GM19468 (cell line): ENCODE data around the gene MNDA.

Experiments used
- ATAC-seq: cut with Tn5 transposase; IDR thresholded peaks from one replicate; pipeline ENCODE4 v1.9.1; 2021; ENCODE audit warnings: mild to moderate bottlenecking, moderate library complexity, moderate number of reproducible peaks; ENCODE audit not compliant: unreplicated experiment; ENCODE audit errors: extremely low read depth

The MNDA gene

GRCh38 chr1:158830904-158831507 is at the start of gene MNDA:
MNDA (plus strand) TSS chr1:158831351; CDS start chr1:158842154, 10,803 bp downstream.
- ATAC-seq, result peak; percentile 92

- ATAC-seq, result peak; percentile 46
These were observed 37.5 kb upstream of the MNDA start for GRCh38 chr1:158793604-158794003.

- no peak for ATAC-seq
These were observed 36.9 kb upstream of the MNDA start for GRCh38 chr1:158794247-158794646.

GRCh38 chr1:158798531-158798930 is 32.6 kb upstream of the MNDA start:
- no peak for ATAC-seq

GRCh38 chr1:158799689-158800088 is 31.5 kb upstream of the MNDA start:
- ATAC-seq, result no peak

GRCh38 chr1:158800526-158800925 is 30.6 kb upstream of the MNDA start:
- ATAC-seq, result no peak

- no peak for ATAC-seq
These were observed 29.8 kb upstream of the MNDA start for GRCh38 chr1:158801396-158801795.

- no peak for ATAC-seq
These were observed 27.5 kb upstream of the MNDA start for GRCh38 chr1:158803678-158804077.

GRCh38 chr1:158806916-158807536 is 24.1 kb upstream of the MNDA start:
- ATAC-seq, result no peak

GRCh38 chr1:158809256-158809655 is 21.9 kb upstream of the MNDA start:
- no peak for ATAC-seq

GRCh38 chr1:158809862-158810261 is 21.3 kb upstream of the MNDA start:
- no peak for ATAC-seq

- ATAC-seq, result no peak
These were observed 20.8 kb upstream of the MNDA start for GRCh38 chr1:158810311-158810710.

GRCh38 chr1:158812336-158812735 is 18.8 kb upstream of the MNDA start:
- no peak for ATAC-seq

- ATAC-seq, result no peak
These were observed 18.0 kb upstream of the MNDA start for GRCh38 chr1:158813164-158813563.

GRCh38 chr1:158814970-158815369 is 16.2 kb upstream of the MNDA start:
- no peak for ATAC-seq

- no peak for ATAC-seq
These were observed 12.6 kb upstream of the MNDA start for GRCh38 chr1:158818560-158818959.

- ATAC-seq, result no peak
These were observed 12.1 kb upstream of the MNDA start for GRCh38 chr1:158818975-158819431.

GRCh38 chr1:158819461-158820443 is 11.4 kb upstream of the MNDA start:
- ATAC-seq, result no peak

- ATAC-seq, result no peak
These were observed 9.4 kb upstream of the MNDA start for GRCh38 chr1:158821723-158822122.

GRCh38 chr1:158830074-158830677 is 975 bp upstream of the MNDA start:
- ATAC-seq, result no peak
